PFSK-1 (cell line): ENCODE data around the gene RPS15A.

Experiments used
- FOXP2 ChIP-seq: optimal IDR thresholded peaks from 2 replicates; pipeline ENCODE3; 2011; ENCODE audit warnings: borderline replicate concordance, control low read depth, inconsistent platforms; ENCODE audit not compliant: insufficient read depth; ENCODE audit errors: extremely low read length, extremely low read depth
- POLR2AphosphoS5 ChIP-seq: IDR thresholded peaks from 2 replicates; pipeline ENCODE4 v1.6.1; 2012; ENCODE audit warnings: low read depth, mild to moderate bottlenecking, control low read depth, low read length, moderate library complexity
- REST ChIP-seq, 2 experiments: IDR thresholded peaks; 2 replicates each; pipeline versions ENCODE4 v1.6.1 to v1.8.0; 2011 to 2012; ENCODE audit warnings: low read depth in 2 of 2, low read length in 2 of 2, control low read depth in 1 of 2, inconsistent platforms in 1 of 2, mild to moderate bottlenecking in 1 of 2, moderate library complexity in 1 of 2; ENCODE audit not compliant: insufficient read depth in 1 of 2
- SIN3A ChIP-seq: IDR thresholded peaks from 2 replicates; pipeline ENCODE4 v1.6.1; 2012; ENCODE audit warnings: mild to moderate bottlenecking, low read length, moderate library complexity, borderline replicate concordance; ENCODE audit not compliant: insufficient read depth
- TAF1 ChIP-seq: IDR thresholded peaks from 2 replicates; pipeline ENCODE4 v1.6.1; 2012; ENCODE audit warnings: low read length, control low read depth, borderline replicate concordance; ENCODE audit not compliant: insufficient read depth

RPS15A gene

GRCh38 chr16:18816286-18816685 lies 26.2 kb upstream of the RPS15A start:
- TF ChIP-seq TAF1 (no peak), SIN3A (no peak), REST (IDR thresholded peaks at IDR 0.05; ENCODE audit: insufficient read depth in 1 of 2, low read depth in 2 of 2, low read length in 2 of 2) (no peak), POLR2AphosphoS5 (no peak), FOXP2 (no peak)

GRCh38 chr16:18811925-18812324 lies 21.8 kb upstream of the RPS15A start:
- no peak for TF ChIP-seq POLR2AphosphoS5
- no peak for TF ChIP-seq FOXP2
- TF ChIP-seq TAF1 = no peak
- TF ChIP-seq SIN3A = no peak
- no peak for TF ChIP-seq REST (IDR thresholded peaks at IDR 0.05; ENCODE audit: insufficient read depth in 1 of 2, low read depth in 2 of 2, low read length in 2 of 2)

- TF ChIP-seq SIN3A (no peak), FOXP2 (no peak), TAF1 (no peak), REST (IDR thresholded peaks at IDR 0.05; ENCODE audit: insufficient read depth in 1 of 2, low read depth in 2 of 2, low read length in 2 of 2) (no peak), POLR2AphosphoS5 (no peak)
These were observed 19.0 kb upstream of the RPS15A start for GRCh38 chr16:18809165-18809564.

- no peak for TF ChIP-seq FOXP2
- no peak for TF ChIP-seq TAF1
- no peak for TF ChIP-seq SIN3A
- no peak for TF ChIP-seq REST (IDR thresholded peaks at IDR 0.05; ENCODE audit: insufficient read depth in 1 of 2, low read depth in 2 of 2, low read length in 2 of 2)
- TF ChIP-seq POLR2AphosphoS5 = no peak
These were observed 15.2 kb upstream of the RPS15A start for GRCh38 chr16:18805257-18805773.

GRCh38 chr16:18804540-18804939 lies 14.4 kb upstream of the RPS15A start:
- TF ChIP-seq POLR2AphosphoS5 (no peak), SIN3A (no peak), FOXP2 (no peak), TAF1 (no peak), REST (IDR thresholded peaks at IDR 0.05; ENCODE audit: insufficient read depth in 1 of 2, low read depth in 2 of 2, low read length in 2 of 2) (no peak)
